Spleen (tissue), 11 donors: Measurements from ENCODE around the gene RB1. TPM values are rescaled to one million over a fixed set of nuclear protein-coding genes. Genes with fewer than 3 reads are reported as not detected.
"Not testable (repeated sequence)": the region's sequence is repeated elsewhere in the genome, so short reads cannot be mapped to it uniquely, and the experiment has no call there.

Source experiments
- DNase-seq: peaks from one replicate; pipeline ENCODE4 v3.0.0-alpha.2; 2020
- H3K27ac ChIP-seq, 8 donors: fragments of 200-600 bp; sonication (generic) in 7 of 8; 1 replicate in 4 of 8; 2 replicates in 4 of 8; pipeline versions ENCODE4 v1.5.0 to v1.8.0; 2016 to 2021; ENCODE audit warnings: inconsistent platforms in 4 of 8, mild to moderate bottlenecking in 4 of 8, moderate library complexity in 1 of 8
- H3K27me3 ChIP-seq, 7 donors: fragments of 200-600 bp; sonication (generic) in 6 of 7; replicated peaks in 1 of 7; 1 replicate in 4 of 7; 2 replicates in 3 of 7; pipeline versions ENCODE4 v1.5.0 to v1.8.0; 2016 to 2021; ENCODE audit warnings: inconsistent platforms in 3 of 7, mild to moderate bottlenecking in 1 of 7
- H3K36me3 ChIP-seq, 6 donors: fragments of 200-600 bp; sonication (generic) in 5 of 6; 1 replicate in 4 of 6; 2 replicates in 2 of 6; pipeline versions ENCODE4 v1.5.0 to v1.8.0; 2016 to 2021; ENCODE audit warnings: inconsistent platforms in 2 of 6
- H3K4me1 ChIP-seq, 6 donors: fragments of 200-600 bp; sonication (generic) in 5 of 6; 1 replicate in 3 of 6; 2 replicates in 3 of 6; pipeline versions ENCODE4 v1.5.0 to v1.8.0; 2016 to 2021; ENCODE audit warnings: inconsistent platforms in 3 of 6
- H3K4me3 ChIP-seq, 8 donors: fragments of 200-600 bp; sonication (generic) in 7 of 8; 1 replicate in 4 of 8; 2 replicates in 4 of 8; pipeline versions ENCODE4 v1.5.0 to v1.8.0; 2016 to 2021; ENCODE audit warnings: inconsistent platforms in 4 of 8, mild to moderate bottlenecking in 4 of 8, moderate library complexity in 2 of 8
- H3K9me3 ChIP-seq, 8 donors: fragments of 200-600 bp; sonication (generic) in 7 of 8; 1 replicate in 4 of 8; 2 replicates in 4 of 8; pipeline versions ENCODE4 v1.5.0 to v1.8.0; 2016 to 2021; ENCODE audit warnings: inconsistent platforms in 4 of 8
- POLR2A ChIP-seq, 3 donors: fragments of 450-650 bp; IDR thresholded peaks; one replicate each; pipeline ENCODE4 v1.5.1; 2017; ENCODE audit warnings: antibody characterized with exemption in 3 of 3, mild to moderate bottlenecking in 1 of 3
- POLR2AphosphoS5 ChIP-seq, 3 donors: sonication (generic); formaldehyde crosslinking; IDR thresholded peaks; one replicate each; pipeline ENCODE4 v1.5.1; 2017; ENCODE audit warnings: antibody characterized with exemption in 3 of 3
- WGBS, 5 donors: extraction: QIAGEN DNeasy Blood & Tissue Kit in 3 of 5; methylation state at CpG; one replicate each; pipeline versions ENCODE4 v1.1.5 to v1.1.7; 2013 to 2018; 5-methylcytosine and 5-hydroxymethylcytosine counted together
- intact Hi-C: fragments of 100-400 bp; cut with DNase I; formaldehyde crosslinking; loops from one replicate; pipeline ENCODE4 v1.15.0; 2023; ENCODE audit warnings: low total_unique reads
- polyA plus RNA-seq, 3 donors: library from polyadenylated mRNA; stranded (reverse); fragments of 200-250 nt; gene quantifications; one replicate each; pipeline ENCODE4 v1.2.1, GENCODE V29; 2013
- total RNA-seq, 7 donors: library from RNA; depleted of rRNA in 3 of 7; stranded (reverse); fragments of >200 nt in 3 of 7; fragmentation: NEBNext Ultra II Directional in 4 of 7; extraction: Animal tissue kit (Norgen Biotek cat#: 25700) in 4 of 7; gene quantifications; one replicate each; pipeline versions ENCODE4 v1.1.0 to v1.2.1, GENCODE V29; 2016 to 2021
- TF ChIP-seq, protein P1 (sequence below), 11 experiments: fragments of 200-600 bp in 7 of 11; fragments of 450-650 bp in 4 of 11; sonication (generic) in 4 of 11; IDR thresholded peaks in 8 of 11; conservative IDR thresholded peaks in 3 of 11; 1 replicate in 7 of 11; 2 replicates in 4 of 11; pipeline versions ENCODE4 v1.4.0 to v1.8.0; 2016 to 2021; ENCODE audit warnings: antibody characterized with exemption in 11 of 11, inconsistent platforms in 4 of 11, mild to moderate bottlenecking in 1 of 11
- donor health status: healthy with polysubstance abuse.
- donor health status: DM: no; HTN: no; CAD: no; lungs with moderate emphysema.
- donor health status: DM: no; HTN: no; CAD: no.
- donor health status: Bipolar disorder and iron deficiency.
- donor health status: healthy.
- donor health status: DM: no; HTN: no; CAD: no.
- donor health status: DM: yes; HTN: yes; CAD: no.

The RB1 gene
- total and polyA plus RNA-seq, 10 donors = 21.3 to 88.0 (median 60.2) TPM

DNA sequence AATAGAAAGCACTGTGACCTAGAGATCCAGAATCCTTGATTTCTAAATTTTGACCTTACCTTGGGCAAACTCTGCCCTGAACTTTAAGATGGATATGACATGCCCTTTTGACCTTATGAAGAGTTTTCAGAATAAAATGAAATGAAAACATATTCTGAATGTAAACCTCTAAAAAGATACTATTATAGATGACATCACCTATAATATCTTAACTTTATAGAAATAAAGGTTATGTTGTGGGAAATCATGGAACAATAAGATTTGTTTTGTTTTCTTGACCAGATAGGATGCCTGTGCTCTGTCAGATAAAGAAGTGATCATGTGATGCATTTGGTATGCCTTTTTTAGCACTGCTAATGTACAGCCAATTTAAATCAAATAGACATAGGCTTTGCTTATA is 122.5 kb downstream of the RB1 start:
- peaks cover 0 to 6% (median 0%) of the 10 kb centered on the region in 6 donors for H3K36me3 ChIP-seq
- peaks cover 0 to 11% (median 5%) of the 10 kb centered on the region in 8 donors for H3K9me3 ChIP-seq
- intact Hi-C loops = no loop called here
- TF ChIP-seq POLR2AphosphoS5 (IDR thresholded peaks at IDR 0.05) (no peak), POLR2A (IDR thresholded peaks at IDR 0.05) (no peak)
- TF ChIP-seq, protein P1, sequence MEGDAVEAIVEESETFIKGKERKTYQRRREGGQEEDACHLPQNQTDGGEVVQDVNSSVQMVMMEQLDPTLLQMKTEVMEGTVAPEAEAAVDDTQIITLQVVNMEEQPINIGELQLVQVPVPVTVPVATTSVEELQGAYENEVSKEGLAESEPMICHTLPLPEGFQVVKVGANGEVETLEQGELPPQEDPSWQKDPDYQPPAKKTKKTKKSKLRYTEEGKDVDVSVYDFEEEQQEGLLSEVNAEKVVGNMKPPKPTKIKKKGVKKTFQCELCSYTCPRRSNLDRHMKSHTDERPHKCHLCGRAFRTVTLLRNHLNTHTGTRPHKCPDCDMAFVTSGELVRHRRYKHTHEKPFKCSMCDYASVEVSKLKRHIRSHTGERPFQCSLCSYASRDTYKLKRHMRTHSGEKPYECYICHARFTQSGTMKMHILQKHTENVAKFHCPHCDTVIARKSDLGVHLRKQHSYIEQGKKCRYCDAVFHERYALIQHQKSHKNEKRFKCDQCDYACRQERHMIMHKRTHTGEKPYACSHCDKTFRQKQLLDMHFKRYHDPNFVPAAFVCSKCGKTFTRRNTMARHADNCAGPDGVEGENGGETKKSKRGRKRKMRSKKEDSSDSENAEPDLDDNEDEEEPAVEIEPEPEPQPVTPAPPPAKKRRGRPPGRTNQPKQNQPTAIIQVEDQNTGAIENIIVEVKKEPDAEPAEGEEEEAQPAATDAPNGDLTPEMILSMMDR (IDR thresholded peaks at IDR 0.05 in 8 of 11, conservative IDR thresholded peaks at IDR 0.05 in 3 of 11) = no peak
- no peak for DNase-seq
- no peak overlapping the region for H3K27ac ChIP-seq
- H3K4me1 ChIP-seq = peaks cover 0 to 23% (median 9%) of the 10 kb centered on the region in 6 donors
- H3K4me3 ChIP-seq = no peak overlapping the region
- no peaks in the 10 kb centered on the region for H3K27me3 ChIP-seq

DNA sequence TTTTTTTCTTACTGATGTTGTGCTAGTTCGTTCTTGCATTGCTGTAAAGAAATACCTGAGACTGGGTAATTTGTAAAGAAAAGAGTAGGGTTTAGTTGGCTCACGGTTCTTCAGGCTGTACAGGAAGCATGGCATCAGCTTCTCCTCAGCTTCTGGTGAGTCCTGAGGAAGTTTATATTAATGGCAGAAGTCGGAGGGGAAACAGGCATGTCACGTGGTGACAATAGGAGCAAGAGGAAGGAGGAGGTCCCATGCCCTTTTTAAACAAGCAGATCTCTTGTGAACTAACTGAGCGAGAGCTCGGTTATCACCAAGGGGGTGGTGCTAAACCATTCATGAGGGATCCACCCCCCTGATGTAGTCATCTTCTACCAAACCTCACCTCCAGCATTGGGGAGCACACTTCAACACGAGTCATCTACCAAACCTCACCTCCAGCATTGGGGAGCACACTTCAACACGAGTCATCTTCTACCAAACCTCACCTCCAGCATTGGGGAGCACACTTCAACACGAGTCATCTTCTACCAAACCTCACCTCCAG is 123.3 kb downstream of the RB1 start:
- H3K27ac ChIP-seq, H3K4me3 ChIP-seq, DNase-seq, intact Hi-C loops, H3K36me3 ChIP-seq, H3K27me3 ChIP-seq, H3K9me3 ChIP-seq: not testable (repeated sequence)
- peaks cover 0 to 31% (median 13%) of the 10 kb centered on the region in 6 donors for H3K4me1 ChIP-seq
- 68 to 85% (median 80%) methylated on average over 8 of the region's 9 CpGs for WGBS, 5 donors

DNA sequence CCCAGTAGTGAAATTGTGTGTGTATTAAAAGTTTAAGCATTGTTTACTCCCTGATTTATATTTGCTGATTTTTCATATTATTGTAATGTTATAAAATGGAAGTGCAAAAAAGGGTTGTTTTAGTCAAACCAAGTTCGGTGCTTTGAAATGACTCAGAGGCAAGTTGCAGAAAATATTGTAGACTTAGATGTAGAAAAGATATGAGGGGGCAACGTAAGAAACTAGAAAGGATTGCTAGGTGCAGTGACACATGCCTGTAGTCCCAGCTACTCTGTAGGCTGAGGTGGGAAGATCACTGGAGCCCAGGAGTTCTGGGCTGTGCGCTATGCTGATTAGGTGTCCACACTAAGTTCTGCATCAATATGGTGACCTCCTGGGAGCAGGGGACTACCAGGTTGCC is 125.5 kb downstream of the RB1 start:
- Histone ChIP-seq H3K9me3 (no peaks in the 10 kb centered on the region), H3K4me3 (no peak overlapping the region), H3K27ac (no peak overlapping the region), H3K27me3 (no peaks in the 10 kb centered on the region), H3K36me3 (peaks cover 0 to 6% (median 0%) of the 10 kb centered on the region in 6 donors), H3K4me1 (peaks cover 0 to 44% (median 22%) of the 10 kb centered on the region in 6 donors)
- no peak for TF ChIP-seq POLR2A (IDR thresholded peaks at IDR 0.05)
- TF ChIP-seq POLR2AphosphoS5 (IDR thresholded peaks at IDR 0.05) = no peak
- TF ChIP-seq, protein P1 (IDR thresholded peaks at IDR 0.05 in 8 of 11, conservative IDR thresholded peaks at IDR 0.05 in 3 of 11) = no peak
- no peak for DNase-seq
- intact Hi-C loops = no loop called here
- WGBS, 5 donors = 88 to 94% (median 93%) methylated on average over 3 of the region's 3 CpGs

DNA sequence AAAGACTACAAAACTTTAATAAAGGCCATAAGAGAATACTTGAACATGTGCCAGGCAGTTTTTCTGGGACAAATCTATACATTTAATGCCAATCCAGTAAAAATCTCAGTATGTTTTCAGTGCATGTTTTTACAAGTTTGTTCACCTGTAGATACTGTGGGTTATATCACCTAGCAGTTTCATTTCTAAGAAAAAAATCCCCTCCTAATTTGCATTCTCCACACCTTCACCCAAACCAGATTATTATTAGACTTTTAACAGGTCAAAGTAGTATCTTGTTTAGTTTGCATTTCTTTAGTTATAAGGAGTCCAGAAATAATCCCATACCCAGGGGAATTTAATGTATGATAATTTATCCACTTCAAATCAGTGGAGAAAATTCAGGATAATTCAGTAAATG is 126.3 kb downstream of the RB1 start:
- TF ChIP-seq, protein P1 (IDR thresholded peaks at IDR 0.05 in 8 of 11, conservative IDR thresholded peaks at IDR 0.05 in 3 of 11) = no peak
- TF ChIP-seq POLR2A (IDR thresholded peaks at IDR 0.05) = no peak
- no peak for TF ChIP-seq POLR2AphosphoS5 (IDR thresholded peaks at IDR 0.05)
- H3K9me3 ChIP-seq = no peaks in the 10 kb centered on the region
- H3K4me3 ChIP-seq = no peak overlapping the region
- no peaks in the 10 kb centered on the region for H3K27me3 ChIP-seq
- peaks cover 0 to 6% (median 0%) of the 10 kb centered on the region in 6 donors for H3K36me3 ChIP-seq
- peaks cover 0 to 49% (median 22%) of the 10 kb centered on the region in 6 donors for H3K4me1 ChIP-seq
- intact Hi-C loops = no loop called here
- no peak for DNase-seq
- no peak overlapping the region for H3K27ac ChIP-seq

DNA sequence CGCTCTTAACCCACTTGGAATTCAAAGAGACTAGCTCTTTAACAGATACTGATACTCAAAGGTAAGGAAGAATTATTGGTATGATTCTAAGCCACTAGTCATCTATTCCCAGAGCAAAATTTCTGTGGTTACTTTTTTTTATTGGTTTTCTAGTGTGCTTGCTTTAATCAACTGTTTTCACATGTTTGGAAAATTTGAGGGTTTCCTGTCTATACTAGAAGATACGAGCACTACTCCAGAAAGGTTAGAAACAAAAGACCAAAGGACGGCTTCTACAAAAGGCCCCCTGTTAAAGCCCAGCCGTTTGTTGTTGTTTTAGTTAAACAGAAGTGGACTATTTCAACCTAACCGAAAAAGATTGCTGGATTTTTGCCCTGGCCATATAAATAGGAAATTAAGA is 127.9 kb downstream of the RB1 start:
- Histone ChIP-seq H3K4me3 (no peak overlapping the region), H3K36me3 (peaks cover 0 to 6% (median 0%) of the 10 kb centered on the region in 6 donors), H3K27me3 (no peaks in the 10 kb centered on the region), H3K27ac (peak overlapping the region in 6 of 8 donors; percentile 15 to 57 (median 44)), H3K4me1 (peaks cover 4 to 55% (median 28%) of the 10 kb centered on the region in 6 donors), H3K9me3 (no peaks in the 10 kb centered on the region)
- intact Hi-C loops = no loop called here
- no peak for DNase-seq
- TF ChIP-seq POLR2A (IDR thresholded peaks at IDR 0.05) (no peak), POLR2AphosphoS5 (IDR thresholded peaks at IDR 0.05) (no peak)
- TF ChIP-seq, protein P1 (IDR thresholded peaks at IDR 0.05 in 8 of 11, conservative IDR thresholded peaks at IDR 0.05 in 3 of 11) = no peak
- 40 to 56% (median 42%) methylated on average over 5 of the region's 5 CpGs for WGBS, 5 donors
